ENCODE data around the gene CYP26B1. TPM values are rescaled to one million over a fixed set of nuclear protein-coding genes. Genes with fewer than 3 reads are reported as not detected.
A peak's percentile ranks its signal among the peaks of the same experiment; 100 is the strongest.

The CYP26B1 gene
- total and polyA plus RNA-seq, 2 donors (not counting 3 experiments of a cell fraction or from before 2014, with no cell fraction given): 0.30 to 1.1 TPM

DNA sequence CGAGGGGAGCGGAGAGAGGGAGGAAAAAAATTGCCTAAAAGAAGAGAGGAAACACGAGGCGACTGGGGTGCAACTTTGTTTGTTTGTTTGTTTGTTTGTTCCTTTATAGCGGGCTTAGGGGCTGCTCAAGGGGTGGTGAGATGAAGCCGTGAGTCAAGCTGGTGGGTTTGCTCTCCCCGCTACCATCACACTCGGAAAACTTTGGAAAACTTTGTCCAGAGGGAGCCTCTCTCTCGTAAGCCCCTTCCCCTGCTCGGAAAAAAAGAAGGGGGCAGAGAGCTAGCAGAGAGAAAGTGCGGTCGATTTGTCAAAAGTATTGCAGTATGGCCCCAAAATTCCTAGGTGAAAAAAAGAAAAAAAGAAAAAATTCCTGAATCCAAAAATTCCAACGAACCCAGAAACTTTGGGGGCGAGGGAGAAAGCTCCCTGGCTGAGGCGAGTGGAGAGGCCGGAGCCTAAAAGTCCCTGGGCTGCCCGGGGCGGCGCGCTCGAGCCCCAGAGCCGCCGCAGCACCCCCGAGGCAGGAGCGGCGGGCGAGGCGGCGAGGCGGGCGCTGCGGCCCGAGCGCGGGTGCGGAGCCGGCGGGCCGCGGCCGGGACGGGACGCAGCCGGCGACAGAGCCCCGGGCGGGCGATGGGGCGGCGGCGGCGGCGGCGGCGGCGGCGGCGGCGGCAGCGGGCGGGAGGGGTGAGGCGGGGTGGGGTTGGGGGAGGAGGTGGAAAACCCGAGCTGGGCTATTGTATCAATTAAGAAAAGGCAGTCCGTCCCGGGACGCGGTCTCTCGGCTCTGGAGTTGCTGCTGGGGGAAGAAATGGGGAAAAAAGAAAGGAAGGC lies 558 bp upstream of the CYP26B1 start:
- Histone ChIP-seq H3K4me3 (replicated peaks in 1 of 3; ENCODE audit: insufficient read depth in 1 of 3, low read depth in 1 of 3, low read length in 3 of 3) (peak overlapping the region in 2 of 3 experiments; percentile 42), H3K9me3 (replicated peaks; ENCODE audit: control insufficient read depth, insufficient read depth, low read length) (no peaks in the 10 kb centered on the region), H3K79me2 (ENCODE audit: control insufficient read depth, insufficient read depth, low read length) (no peaks in the 10 kb centered on the region), H3K9me1 (replicated peaks; ENCODE audit: control insufficient read depth, extremely low read depth, insufficient read depth, low read length) (no peaks in the 10 kb centered on the region), H2AFZ (ENCODE audit: low read depth, low read length) (no peak overlapping the region), H3K4me2 (ENCODE audit: insufficient read depth, low read length) (peak overlapping the region; percentile 51), H3K27me3 (ENCODE audit: control insufficient read depth in 2 of 2, insufficient read depth in 2 of 2, low read length in 2 of 2) (peaks cover 44 to 64% of the 10 kb centered on the region in 2 experiments), H4K20me1 (replicated peaks; ENCODE audit: control insufficient read depth, extremely low read depth, insufficient read depth, low read length) (no peaks in the 10 kb centered on the region), H3K27ac (ENCODE audit: insufficient read depth, low read depth, low read length) (no peak overlapping the region), H3K36me3 (ENCODE audit: control insufficient read depth in 2 of 2, extremely low read depth in 1 of 2, insufficient read depth in 2 of 2, low read length in 2 of 2) (no peaks in the 10 kb centered on the region), H3K9ac (replicated peaks; ENCODE audit: extremely low read depth, insufficient read depth, low read length) (no peak overlapping the region), H3K4me1 (ENCODE audit: control insufficient read depth, extremely low read depth, insufficient read depth, low read length) (peaks cover 22% of the 10 kb centered on the region)
- intact Hi-C loops (cut with micrococcal nuclease) (no loop called here), dilution Hi-C loops (cut with MboI; ENCODE audit: extremely low pct_ligation_motif_present, low sequenced_read_pairs) (no loop called here)
- ChIA-PET POLR2A (no interaction called here), CTCF (interaction anchor here (0.9 to 6.6 kb wide), 10 partner anchors 11 to 1147 kb away, joined by 3 to 174 read pairs (median 4); no protein-coding TSS in a partner anchor)
- TF ChIP-seq EZH2 (IDR thresholded peaks at IDR 0.05; ENCODE audit: borderline replicate concordance, low read depth, low read length, severe bottlenecking): no peak
- TF ChIP-seq POLR2A (IDR thresholded peaks at IDR 0.05; ENCODE audit: low read depth, low read length): no peak
- no peak for TF ChIP-seq POLR2AphosphoS5 (IDR thresholded peaks at IDR 0.05; ENCODE audit: insufficient read depth, low read depth, low read length)
- TF ChIP-seq FOS (IDR thresholded peaks at IDR 0.05; ENCODE audit: borderline replicate concordance, insufficient read depth, low read length): no peak
- FAIRE-seq (no peak), DNase-seq (ENCODE audit: low read depth, low spot score) (no peak)
- no TSS peak for BruUV-seq (replicated peaks)

DNA sequence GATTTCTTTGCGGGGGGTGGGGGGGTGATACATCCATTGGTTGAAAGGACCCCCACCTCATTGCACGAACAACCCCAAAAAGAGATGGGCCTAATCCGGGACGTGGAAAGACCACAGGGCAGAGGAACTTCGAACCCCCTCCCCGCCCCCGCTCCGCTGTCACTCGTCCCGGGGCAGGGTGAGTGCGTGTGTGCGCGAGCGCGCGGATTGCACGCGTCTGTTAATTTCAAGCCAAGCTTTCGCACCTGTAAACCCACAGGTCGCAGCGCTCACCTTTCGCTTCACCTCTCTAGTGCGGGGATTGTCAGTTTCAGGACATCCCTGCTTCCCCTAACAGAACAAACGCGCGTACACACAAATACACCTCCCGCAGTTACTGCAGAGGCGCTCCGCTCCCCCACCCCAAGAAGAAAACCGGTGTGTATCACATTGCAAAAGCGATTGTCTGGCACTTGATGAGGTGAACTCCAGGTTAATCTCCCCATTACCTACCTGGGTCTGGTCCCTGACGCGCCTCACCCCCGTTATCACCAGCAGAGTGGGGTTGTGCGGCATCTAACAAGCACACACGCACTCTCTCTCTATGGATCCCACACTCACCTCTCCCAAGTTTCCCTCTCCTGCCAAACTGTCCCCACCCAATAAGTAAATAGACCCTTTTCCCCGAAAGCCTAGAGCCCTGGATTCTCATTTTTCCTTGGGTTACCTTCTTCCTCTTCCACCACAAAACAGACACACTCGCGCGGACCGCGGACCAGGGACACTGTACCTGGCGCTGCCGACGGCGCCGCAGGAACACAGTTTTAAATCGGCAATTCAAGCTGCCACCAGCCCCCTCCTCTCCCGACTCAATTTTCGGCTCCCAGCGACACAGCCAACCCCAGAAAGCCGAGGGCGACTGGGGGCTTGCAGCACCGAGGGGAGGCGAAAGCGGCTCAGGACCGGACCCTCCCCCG lies 1.0 kb downstream of the CYP26B1 start:
- Histone ChIP-seq H3K36me3 (ENCODE audit: control insufficient read depth in 2 of 2, extremely low read depth in 1 of 2, insufficient read depth in 2 of 2, low read length in 2 of 2) (no peaks in the 10 kb centered on the region), H3K27ac (ENCODE audit: insufficient read depth, low read depth, low read length) (no peak overlapping the region), H3K9me3 (replicated peaks; ENCODE audit: control insufficient read depth, insufficient read depth, low read length) (no peaks in the 10 kb centered on the region), H4K20me1 (replicated peaks; ENCODE audit: control insufficient read depth, extremely low read depth, insufficient read depth, low read length) (no peaks in the 10 kb centered on the region), H2AFZ (ENCODE audit: low read depth, low read length) (no peak overlapping the region), H3K4me1 (ENCODE audit: control insufficient read depth, extremely low read depth, insufficient read depth, low read length) (peaks cover 22% of the 10 kb centered on the region), H3K9ac (replicated peaks; ENCODE audit: extremely low read depth, insufficient read depth, low read length) (no peak overlapping the region), H3K4me2 (ENCODE audit: insufficient read depth, low read length) (no peak overlapping the region), H3K79me2 (ENCODE audit: control insufficient read depth, insufficient read depth, low read length) (no peaks in the 10 kb centered on the region), H3K9me1 (replicated peaks; ENCODE audit: control insufficient read depth, extremely low read depth, insufficient read depth, low read length) (no peaks in the 10 kb centered on the region), H3K27me3 (ENCODE audit: control insufficient read depth in 2 of 2, insufficient read depth in 2 of 2, low read length in 2 of 2) (peaks cover 47 to 72% of the 10 kb centered on the region in 2 experiments), H3K4me3 (replicated peaks in 1 of 3; ENCODE audit: insufficient read depth in 1 of 3, low read depth in 1 of 3, low read length in 3 of 3) (peak overlapping the region in 1 of 3 experiments; percentile 23)
- no peak for FAIRE-seq
- CTCF ChIA-PET: interaction anchor here (0.9 kb wide), 1 partner anchor 9 kb away, joined by 3 read pairs; no protein-coding TSS in a partner anchor
- POLR2A ChIA-PET: no interaction called here
- dilution Hi-C loops (cut with MboI; ENCODE audit: extremely low pct_ligation_motif_present, low sequenced_read_pairs): no loop called here
- BruUV-seq (replicated peaks): no TSS peak
- intact Hi-C loops (cut with micrococcal nuclease): no loop called here
- DNase-seq (ENCODE audit: low read depth, low spot score): peak; percentile 13
- TF ChIP-seq, protein P1, sequence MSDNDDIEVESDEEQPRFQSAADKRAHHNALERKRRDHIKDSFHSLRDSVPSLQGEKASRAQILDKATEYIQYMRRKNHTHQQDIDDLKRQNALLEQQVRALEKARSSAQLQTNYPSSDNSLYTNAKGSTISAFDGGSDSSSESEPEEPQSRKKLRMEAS (IDR thresholded peaks at IDR 0.05; ENCODE audit: insufficient read depth, insufficient read length): no peak
- TF ChIP-seq EZH2 (IDR thresholded peaks at IDR 0.05; ENCODE audit: borderline replicate concordance, low read depth, low read length, severe bottlenecking): peak; percentile 100
